Glutamatergic neuron (in vitro differentiated cells): ENCODE data around the gene MAP3K20. TPM values are rescaled to one million over a fixed set of nuclear protein-coding genes. Genes with fewer than 3 reads are reported as not detected.

ENCODE experiments used
- DNase-seq: peaks from one replicate; pipeline ENCODE4 v3.0.0; 2022
- H3K27ac Mint-ChIP-seq: one replicate; pipeline ENCODE4 v1.8.0; 2020; ENCODE audit warnings: mild to moderate bottlenecking, mixed read lengths, inconsistent platforms; ENCODE audit not compliant: unreplicated experiment
- H3K27me3 Mint-ChIP-seq: one replicate; pipeline ENCODE4 v1.8.0; 2020; ENCODE audit warnings: mild to moderate bottlenecking, moderate library complexity, mixed read lengths, inconsistent platforms; ENCODE audit not compliant: unreplicated experiment
- H3K36me3 Mint-ChIP-seq: one replicate; pipeline ENCODE4 v1.8.0; 2020; ENCODE audit warnings: mild to moderate bottlenecking, mixed read lengths, inconsistent platforms; ENCODE audit not compliant: unreplicated experiment
- H3K4me1 Mint-ChIP-seq: one replicate; pipeline ENCODE4 v1.8.0; 2020; ENCODE audit warnings: mild to moderate bottlenecking, low read depth, mixed read lengths, inconsistent platforms; ENCODE audit not compliant: unreplicated experiment
- H3K4me3 Mint-ChIP-seq: one replicate; pipeline ENCODE4 v1.8.0; 2020; ENCODE audit warnings: mild to moderate bottlenecking, mixed read lengths, inconsistent platforms; ENCODE audit not compliant: unreplicated experiment
- H3K9me3 Mint-ChIP-seq: one replicate; pipeline ENCODE4 v1.8.0; 2020; ENCODE audit warnings: mild to moderate bottlenecking, moderate library complexity, mixed read lengths, inconsistent platforms; ENCODE audit not compliant: unreplicated experiment
- total RNA-seq: library from RNA; stranded (reverse); fragmentation: NEBNext Ultra II Directional; extraction: Animal tissue kit (Norgen Biotek cat#: 25700); gene quantifications from one replicate; pipeline ENCODE4 v1.2.1, GENCODE V29; 2021; ENCODE audit not compliant: unreplicated experiment
- TF ChIP-seq, protein P1 (sequence below): fragments of 200-600 bp; sonication (generic); IDR thresholded peaks from one replicate; pipeline ENCODE4 v1.5.0; 2021; ENCODE audit not compliant: partially characterized antibody, unreplicated experiment

The MAP3K20 gene
- total RNA-seq, 1 donor from 2014 or later: 0.76 TPM

DNA sequence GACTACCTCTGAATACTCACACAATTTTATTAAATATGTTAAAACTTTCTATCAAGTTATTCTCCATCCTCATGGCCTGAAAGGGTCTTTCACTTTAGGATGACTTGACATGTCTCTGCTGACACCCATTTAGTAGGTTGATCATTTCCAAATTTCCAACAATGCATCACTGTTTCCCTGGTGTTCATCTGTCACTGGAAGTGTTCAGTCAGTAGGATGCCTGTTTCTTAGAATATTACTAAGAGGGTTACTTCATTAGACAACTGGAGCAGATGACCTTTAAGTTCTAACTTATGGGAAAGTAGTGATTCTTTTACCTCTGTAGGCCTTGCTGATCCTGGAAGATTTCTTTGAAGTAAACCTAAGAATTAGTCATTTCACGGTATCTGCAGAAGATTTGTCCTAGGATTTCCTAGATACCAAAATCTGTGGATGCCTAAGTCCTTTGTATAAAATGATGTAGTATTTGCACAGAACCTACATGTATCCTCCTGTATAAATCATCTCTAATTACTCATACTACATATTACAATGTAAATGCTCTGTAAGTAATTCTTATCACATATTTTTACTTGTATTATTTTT is 77.7 kb downstream of the MAP3K20 start:
- H3K27me3 Mint-ChIP-seq: no peaks in the 10 kb centered on the region
- H3K27ac Mint-ChIP-seq: no peak overlapping the region
- H3K4me1 Mint-ChIP-seq: no peaks in the 10 kb centered on the region
- no peaks in the 10 kb centered on the region for H3K9me3 Mint-ChIP-seq
- peaks cover 6% of the 10 kb centered on the region for H3K36me3 Mint-ChIP-seq
- TF ChIP-seq, protein P1, sequence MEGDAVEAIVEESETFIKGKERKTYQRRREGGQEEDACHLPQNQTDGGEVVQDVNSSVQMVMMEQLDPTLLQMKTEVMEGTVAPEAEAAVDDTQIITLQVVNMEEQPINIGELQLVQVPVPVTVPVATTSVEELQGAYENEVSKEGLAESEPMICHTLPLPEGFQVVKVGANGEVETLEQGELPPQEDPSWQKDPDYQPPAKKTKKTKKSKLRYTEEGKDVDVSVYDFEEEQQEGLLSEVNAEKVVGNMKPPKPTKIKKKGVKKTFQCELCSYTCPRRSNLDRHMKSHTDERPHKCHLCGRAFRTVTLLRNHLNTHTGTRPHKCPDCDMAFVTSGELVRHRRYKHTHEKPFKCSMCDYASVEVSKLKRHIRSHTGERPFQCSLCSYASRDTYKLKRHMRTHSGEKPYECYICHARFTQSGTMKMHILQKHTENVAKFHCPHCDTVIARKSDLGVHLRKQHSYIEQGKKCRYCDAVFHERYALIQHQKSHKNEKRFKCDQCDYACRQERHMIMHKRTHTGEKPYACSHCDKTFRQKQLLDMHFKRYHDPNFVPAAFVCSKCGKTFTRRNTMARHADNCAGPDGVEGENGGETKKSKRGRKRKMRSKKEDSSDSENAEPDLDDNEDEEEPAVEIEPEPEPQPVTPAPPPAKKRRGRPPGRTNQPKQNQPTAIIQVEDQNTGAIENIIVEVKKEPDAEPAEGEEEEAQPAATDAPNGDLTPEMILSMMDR: no peak
- DNase-seq: no peak
- no peak overlapping the region for H3K4me3 Mint-ChIP-seq

DNA sequence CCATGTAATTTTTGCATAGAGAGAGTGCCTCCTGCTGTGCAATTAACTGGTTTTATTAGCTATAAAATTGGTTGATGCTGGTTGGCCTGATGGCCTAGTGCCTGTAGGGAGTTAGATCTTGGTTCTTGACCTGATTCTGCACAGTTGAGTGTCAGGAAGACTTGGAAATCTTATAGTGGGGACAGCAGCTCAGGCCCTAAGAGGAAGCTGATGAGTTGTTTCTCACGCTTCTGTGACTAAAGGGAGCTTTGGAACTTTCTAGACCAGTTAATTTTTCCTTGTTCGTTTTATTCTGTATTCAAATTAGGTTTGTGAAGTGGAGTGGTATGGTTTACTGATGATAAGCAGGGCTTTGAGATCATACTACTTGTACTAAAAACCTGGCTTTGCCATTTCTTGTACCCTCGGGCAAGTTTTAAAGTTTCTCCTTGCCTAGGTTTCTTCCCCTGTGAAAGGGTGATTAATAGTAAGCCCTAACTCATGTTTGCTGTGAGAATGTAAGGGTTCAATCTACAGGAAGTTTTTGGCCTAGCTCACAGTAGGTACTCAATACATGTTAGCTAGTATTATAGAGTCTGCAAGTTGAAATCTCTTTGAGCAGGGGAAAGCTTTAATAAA is 82.1 kb downstream of the MAP3K20 start:
- no peak for DNase-seq
- Mint-ChIP-seq H3K4me3 (no peak overlapping the region), H3K27ac (no peak overlapping the region), H3K9me3 (no peaks in the 10 kb centered on the region), H3K4me1 (no peaks in the 10 kb centered on the region), H3K27me3 (no peaks in the 10 kb centered on the region), H3K36me3 (peaks cover 6% of the 10 kb centered on the region)
- TF ChIP-seq, protein P1: no peak

DNA sequence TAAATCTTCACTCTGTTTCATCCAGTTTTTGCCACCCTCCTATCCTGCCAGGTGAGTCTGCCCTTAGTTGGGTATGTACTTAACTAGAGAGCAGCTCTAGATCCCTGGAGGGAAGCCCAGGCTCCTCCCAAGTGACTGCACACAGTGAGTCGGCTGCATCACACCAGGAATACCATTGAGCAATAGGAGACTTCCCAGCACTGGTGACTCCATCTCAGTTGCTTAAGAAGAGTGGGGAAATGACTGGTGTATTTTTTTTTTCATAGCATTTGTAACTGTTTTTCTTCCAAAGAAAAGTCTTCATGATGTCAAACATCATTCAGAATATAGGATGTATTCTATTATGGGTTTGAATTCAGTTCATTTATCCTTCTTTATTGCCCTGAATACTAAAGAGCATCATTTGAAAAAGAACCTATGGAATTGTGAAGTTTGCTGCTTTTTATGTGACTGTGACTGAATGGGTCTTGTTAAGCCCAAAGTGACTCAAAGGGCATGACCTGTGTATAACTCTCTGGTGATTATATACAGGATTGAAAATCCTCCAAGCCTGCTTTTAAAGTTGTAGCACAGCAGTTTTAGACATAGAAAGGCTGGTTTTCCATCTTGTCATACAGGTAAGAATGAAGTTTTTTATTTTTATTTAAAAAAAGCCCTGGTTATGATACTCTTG is 84.3 kb downstream of the MAP3K20 start:
- TF ChIP-seq, protein P1: no peak
- H3K9me3 Mint-ChIP-seq: peaks cover 2% of the 10 kb centered on the region
- H3K27me3 Mint-ChIP-seq: no peaks in the 10 kb centered on the region

DNA sequence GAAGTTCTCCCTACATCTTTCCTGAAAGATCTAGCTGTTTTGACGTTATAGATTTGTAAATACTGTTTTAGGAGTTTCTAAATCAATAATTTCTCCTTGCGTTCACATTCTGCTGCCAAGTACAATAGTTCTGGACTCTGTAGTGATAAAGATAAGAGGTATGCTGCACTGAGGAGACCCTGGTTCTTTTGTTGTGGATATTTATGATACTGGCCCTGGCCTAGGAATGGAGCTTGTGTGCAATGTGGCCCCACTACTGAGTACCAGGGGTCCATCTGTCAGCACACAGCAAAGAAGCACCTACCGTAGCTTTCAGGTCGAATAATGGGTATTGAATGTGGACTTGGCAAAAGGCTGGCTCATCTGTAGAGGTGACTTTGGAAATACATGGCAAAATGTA is 85.0 kb downstream of the MAP3K20 start:
- H3K27ac Mint-ChIP-seq: no peak overlapping the region
- no peaks in the 10 kb centered on the region for H3K4me1 Mint-ChIP-seq
- H3K36me3 Mint-ChIP-seq: peaks cover 6% of the 10 kb centered on the region
- TF ChIP-seq, protein P1: no peak
- no peak overlapping the region for H3K4me3 Mint-ChIP-seq
- no peak for DNase-seq
- H3K9me3 Mint-ChIP-seq: peaks cover 2% of the 10 kb centered on the region
- H3K27me3 Mint-ChIP-seq: no peaks in the 10 kb centered on the region

More for the DNA sequence above, 84.3 kb downstream of the MAP3K20 start:
- H3K36me3 Mint-ChIP-seq: peaks cover 6% of the 10 kb centered on the region
- no peak for DNase-seq
- no peaks in the 10 kb centered on the region for H3K4me1 Mint-ChIP-seq
- H3K4me3 Mint-ChIP-seq: no peak overlapping the region
- no peak overlapping the region for H3K27ac Mint-ChIP-seq

DNA sequence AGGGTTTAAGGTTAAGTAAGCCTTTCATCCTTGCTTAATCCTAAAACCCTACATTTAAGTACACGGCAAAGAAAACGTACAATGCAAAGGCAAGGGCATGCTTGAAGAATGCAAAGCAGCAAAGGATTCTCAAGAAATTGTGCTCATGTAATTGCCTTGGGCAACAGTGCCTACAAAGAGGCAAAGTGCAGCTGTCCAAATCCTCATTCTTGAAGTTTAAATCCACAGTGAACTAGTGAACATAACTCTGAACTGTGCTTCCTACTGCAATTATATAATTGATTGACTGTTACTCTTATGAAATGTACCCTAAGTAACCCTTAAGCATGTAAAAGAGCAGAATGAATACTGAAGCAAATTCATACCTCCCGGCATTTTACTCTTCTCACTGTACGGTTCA is 85.4 kb downstream of the MAP3K20 start:
- peaks cover 5% of the 10 kb centered on the region for H3K36me3 Mint-ChIP-seq
- no peak overlapping the region for H3K4me3 Mint-ChIP-seq
- H3K27ac Mint-ChIP-seq: no peak overlapping the region
- H3K4me1 Mint-ChIP-seq: no peaks in the 10 kb centered on the region
- H3K27me3 Mint-ChIP-seq: no peaks in the 10 kb centered on the region
- no peak for DNase-seq
- peaks cover 2% of the 10 kb centered on the region for H3K9me3 Mint-ChIP-seq
- TF ChIP-seq, protein P1: no peak
